HG02981 (cell line): ENCODE measurements around the gene MLEC.
A peak's percentile ranks its signal among the peaks of the same experiment; 100 is the strongest.

Source experiments
- ATAC-seq: cut with Tn5 transposase; IDR thresholded peaks from one replicate; pipeline ENCODE4 v1.9.1; 2021; ENCODE audit warnings: mild to moderate bottlenecking, moderate library complexity; ENCODE audit not compliant: unreplicated experiment

Gene MLEC

GRCh38 chr12:120686690-120687577 lies at the start of gene MLEC:
Gene MLEC, plus strand, starts transcription at chr12:120687149. Its CDS starts 148 bp downstream, at chr12:120687297.
- peak; percentile 55 for ATAC-seq

GRCh38 chr12:120639771-120640721 lies 46.9 kb upstream of the MLEC start, which contains the start of gene CABP1:
Gene CABP1, plus strand, starts transcription at chr12:120640626. Its CDS starts 60 bp downstream, at chr12:120640686.
- peak; percentile 58 for ATAC-seq

GRCh38 chr12:120640861-120641833 lies 45.8 kb upstream of the MLEC start:
- peak; percentile 50 for ATAC-seq

GRCh38 chr12:120642121-120642520 lies 44.8 kb upstream of the MLEC start:
- no peak for ATAC-seq

- ATAC-seq, result no peak
Measured at GRCh38 chr12:120642826-120643225, 44.1 kb upstream of the MLEC start.

GRCh38 chr12:120643574-120643973 lies 43.4 kb upstream of the MLEC start:
- no peak for ATAC-seq

GRCh38 chr12:120646044-120646443 lies 40.9 kb upstream of the MLEC start:
- no peak for ATAC-seq

- no peak for ATAC-seq
Measured at GRCh38 chr12:120647375-120647755, 39.6 kb upstream of the MLEC start.

- ATAC-seq, result no peak
Measured at GRCh38 chr12:120649442-120650232, 37.3 kb upstream of the MLEC start.

GRCh38 chr12:120650233-120650690 lies 36.7 kb upstream of the MLEC start:
- ATAC-seq, result no peak

GRCh38 chr12:120651821-120652220 lies 35.1 kb upstream of the MLEC start:
- ATAC-seq, result no peak

- no peak for ATAC-seq
Measured at GRCh38 chr12:120652656-120653435, 34.1 kb upstream of the MLEC start.

GRCh38 chr12:120653611-120654010 lies 33.3 kb upstream of the MLEC start:
- no peak for ATAC-seq

- ATAC-seq, result no peak
Measured at GRCh38 chr12:120654656-120655055, 32.3 kb upstream of the MLEC start.

- ATAC-seq, result no peak
Measured at GRCh38 chr12:120656008-120656407, 30.9 kb upstream of the MLEC start.

- no peak for ATAC-seq
Measured at GRCh38 chr12:120658286-120659150, 28.4 kb upstream of the MLEC start.

GRCh38 chr12:120659151-120659525 lies 27.8 kb upstream of the MLEC start:
- no peak for ATAC-seq

GRCh38 chr12:120661432-120661831 lies 25.5 kb upstream of the MLEC start:
- ATAC-seq, result no peak
